Type B pancreatic cell (in vitro differentiated cells): ENCODE data around the gene FAM53A. TPM values are rescaled to one million over a fixed set of nuclear protein-coding genes. Genes with fewer than 3 reads are reported as not detected.

ENCODE experiments used
- DNase-seq: peaks from one replicate; pipeline ENCODE4 v3.0.0; 2021; ENCODE audit warnings: mixed read lengths; ENCODE audit not compliant: unreplicated experiment; ENCODE audit errors: extremely low spot score
- H3K27ac Mint-ChIP-seq: 2 replicates; pipeline ENCODE4 v1.8.0; 2021; ENCODE audit warnings: mild to moderate bottlenecking, mixed read lengths
- H3K27me3 Mint-ChIP-seq: 2 replicates; pipeline ENCODE4 v1.8.0; 2021; ENCODE audit warnings: mixed read lengths
- H3K36me3 Mint-ChIP-seq: 2 replicates; pipeline ENCODE4 v1.8.0; 2021; ENCODE audit warnings: mixed read lengths
- H3K4me1 Mint-ChIP-seq: one replicate; pipeline ENCODE4 v1.8.0; 2021; ENCODE audit warnings: mixed read lengths; ENCODE audit not compliant: unreplicated experiment
- H3K4me3 Mint-ChIP-seq: 2 replicates; pipeline ENCODE4 v1.8.0; 2021; ENCODE audit warnings: mild to moderate bottlenecking, mixed read lengths
- H3K9me3 Mint-ChIP-seq: 2 replicates; pipeline ENCODE4 v1.8.0; 2021; ENCODE audit warnings: mixed read lengths
- total RNA-seq: library from RNA; stranded (reverse); gene quantifications from 2 replicates; pipeline ENCODE4 v1.2.1, GENCODE V29; 2021; ENCODE audit warnings: low replicate concordance
- TF ChIP-seq, protein P1 (sequence below): fragments of 200-600 bp; sonication (generic); conservative IDR thresholded peaks from 2 replicates; pipeline ENCODE4 v1.5.0; 2021; ENCODE audit warnings: antibody characterized with exemption, mild to moderate bottlenecking

FAM53A gene
- total RNA-seq, 1 donor from 2014 or later, result 3.2 TPM

DNA sequence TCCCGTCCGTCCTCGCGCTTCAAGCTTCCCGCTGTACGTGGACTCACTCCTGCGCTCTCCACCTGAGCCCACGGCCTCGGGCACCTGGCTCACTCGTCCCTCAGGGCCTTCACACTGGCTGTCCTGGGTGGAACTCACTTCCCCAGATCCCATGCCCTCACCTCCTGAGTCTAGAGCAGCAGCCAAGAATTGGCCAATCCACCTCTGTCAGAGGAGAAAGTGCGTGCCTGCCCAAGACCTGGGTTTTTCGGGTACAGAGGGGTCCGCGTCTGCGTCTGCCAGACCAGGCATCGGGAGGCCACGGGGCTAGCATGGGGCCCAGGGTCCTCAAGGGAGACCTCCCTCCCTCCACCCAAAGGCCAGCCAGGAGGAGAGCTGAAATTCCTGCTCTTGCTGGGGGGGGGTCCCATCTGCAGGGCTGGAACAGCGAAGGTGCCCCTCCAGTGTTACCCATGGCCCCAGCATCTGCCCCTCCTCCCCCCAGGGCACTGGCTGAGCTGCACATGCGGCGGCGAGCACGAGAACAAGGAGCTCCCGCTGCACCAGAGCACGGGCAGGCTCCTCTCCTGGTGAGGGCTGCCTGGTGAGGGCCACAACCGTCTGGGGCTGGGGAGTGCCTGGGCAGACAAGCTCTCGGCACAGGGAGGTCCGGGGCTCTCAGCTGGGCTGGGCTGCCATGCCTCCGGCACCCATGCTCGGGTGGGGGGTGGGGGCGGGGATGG, 47.5 kb downstream of the FAM53A start:
- Mint-ChIP-seq H3K36me3 (no peaks in the 10 kb centered on the region), H3K27me3 (no peaks in the 10 kb centered on the region), H3K4me3 (no peak overlapping the region), H3K27ac (no peak overlapping the region), H3K4me1 (no peaks in the 10 kb centered on the region), H3K9me3 (peaks cover 9% of the 10 kb centered on the region)
- DNase-seq, result no peak
- TF ChIP-seq, protein P1, sequence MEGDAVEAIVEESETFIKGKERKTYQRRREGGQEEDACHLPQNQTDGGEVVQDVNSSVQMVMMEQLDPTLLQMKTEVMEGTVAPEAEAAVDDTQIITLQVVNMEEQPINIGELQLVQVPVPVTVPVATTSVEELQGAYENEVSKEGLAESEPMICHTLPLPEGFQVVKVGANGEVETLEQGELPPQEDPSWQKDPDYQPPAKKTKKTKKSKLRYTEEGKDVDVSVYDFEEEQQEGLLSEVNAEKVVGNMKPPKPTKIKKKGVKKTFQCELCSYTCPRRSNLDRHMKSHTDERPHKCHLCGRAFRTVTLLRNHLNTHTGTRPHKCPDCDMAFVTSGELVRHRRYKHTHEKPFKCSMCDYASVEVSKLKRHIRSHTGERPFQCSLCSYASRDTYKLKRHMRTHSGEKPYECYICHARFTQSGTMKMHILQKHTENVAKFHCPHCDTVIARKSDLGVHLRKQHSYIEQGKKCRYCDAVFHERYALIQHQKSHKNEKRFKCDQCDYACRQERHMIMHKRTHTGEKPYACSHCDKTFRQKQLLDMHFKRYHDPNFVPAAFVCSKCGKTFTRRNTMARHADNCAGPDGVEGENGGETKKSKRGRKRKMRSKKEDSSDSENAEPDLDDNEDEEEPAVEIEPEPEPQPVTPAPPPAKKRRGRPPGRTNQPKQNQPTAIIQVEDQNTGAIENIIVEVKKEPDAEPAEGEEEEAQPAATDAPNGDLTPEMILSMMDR, result no peak

DNA sequence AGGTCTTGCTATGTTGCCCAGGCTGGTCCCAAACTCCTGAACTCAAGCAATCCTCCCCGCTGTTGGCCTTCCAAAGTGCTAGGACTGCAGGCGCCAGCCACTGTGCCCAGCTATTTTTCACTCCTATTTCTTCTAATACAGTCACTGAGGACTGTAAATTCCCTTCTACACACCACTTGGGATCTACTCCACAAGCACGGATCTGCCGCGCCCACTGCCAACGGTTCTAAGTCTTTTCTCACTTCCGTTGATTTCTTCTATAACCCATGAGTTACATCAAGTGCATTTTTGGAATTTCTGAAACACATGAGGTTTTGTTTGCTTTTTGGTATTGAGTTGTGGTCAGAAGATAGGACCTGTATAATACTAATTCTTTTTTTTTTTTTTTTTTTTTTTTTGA, 48.6 kb downstream of the FAM53A start:
- no peak overlapping the region for H3K4me3 Mint-ChIP-seq
- H3K9me3 Mint-ChIP-seq, result peaks cover 9% of the 10 kb centered on the region
- H3K27me3 Mint-ChIP-seq, result no peaks in the 10 kb centered on the region
- no peaks in the 10 kb centered on the region for H3K4me1 Mint-ChIP-seq
- no peak overlapping the region for H3K27ac Mint-ChIP-seq
- H3K36me3 Mint-ChIP-seq, result no peaks in the 10 kb centered on the region
- TF ChIP-seq, protein P1, result no peak
- DNase-seq, result no peak

DNA sequence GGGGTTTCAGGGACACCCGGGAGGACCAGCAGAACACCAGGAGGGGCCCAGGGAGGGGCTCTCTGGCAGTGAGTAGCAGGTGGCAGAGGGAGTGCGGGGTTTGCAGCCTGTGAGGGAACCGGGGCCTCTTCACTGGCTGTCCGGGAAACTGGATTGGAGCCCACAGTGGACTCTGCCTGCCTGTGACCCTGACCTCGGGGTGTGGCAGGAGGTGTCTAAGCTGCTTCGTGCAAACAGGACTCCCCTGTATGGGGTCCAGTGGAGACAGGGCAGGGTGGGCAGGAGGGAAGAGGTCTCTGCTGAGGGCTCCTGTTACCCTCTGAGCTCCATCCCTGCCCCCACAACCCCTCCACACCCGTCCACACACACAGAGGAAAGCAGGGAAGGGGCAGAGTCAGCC, 50.1 kb downstream of the FAM53A start:
- no peak overlapping the region for H3K4me3 Mint-ChIP-seq
- H3K9me3 Mint-ChIP-seq, result peaks cover 9% of the 10 kb centered on the region
- no peak for DNase-seq
- no peak overlapping the region for H3K27ac Mint-ChIP-seq
- TF ChIP-seq, protein P1, result no peak
- no peaks in the 10 kb centered on the region for H3K36me3 Mint-ChIP-seq
- H3K27me3 Mint-ChIP-seq, result no peaks in the 10 kb centered on the region
- H3K4me1 Mint-ChIP-seq, result no peaks in the 10 kb centered on the region

- no peak overlapping the region for H3K4me3 Mint-ChIP-seq
- H3K36me3 Mint-ChIP-seq, result no peaks in the 10 kb centered on the region
- H3K27me3 Mint-ChIP-seq, result no peaks in the 10 kb centered on the region
- TF ChIP-seq, protein P1, result no peak
- H3K4me1 Mint-ChIP-seq, result no peaks in the 10 kb centered on the region
- no peak overlapping the region for H3K27ac Mint-ChIP-seq
- no peak for DNase-seq
- H3K9me3 Mint-ChIP-seq, result peaks cover 9% of the 10 kb centered on the region
Measured at GRCh38 chr4:1632109-1633104, 51.7 kb downstream of the FAM53A start.

DNA sequence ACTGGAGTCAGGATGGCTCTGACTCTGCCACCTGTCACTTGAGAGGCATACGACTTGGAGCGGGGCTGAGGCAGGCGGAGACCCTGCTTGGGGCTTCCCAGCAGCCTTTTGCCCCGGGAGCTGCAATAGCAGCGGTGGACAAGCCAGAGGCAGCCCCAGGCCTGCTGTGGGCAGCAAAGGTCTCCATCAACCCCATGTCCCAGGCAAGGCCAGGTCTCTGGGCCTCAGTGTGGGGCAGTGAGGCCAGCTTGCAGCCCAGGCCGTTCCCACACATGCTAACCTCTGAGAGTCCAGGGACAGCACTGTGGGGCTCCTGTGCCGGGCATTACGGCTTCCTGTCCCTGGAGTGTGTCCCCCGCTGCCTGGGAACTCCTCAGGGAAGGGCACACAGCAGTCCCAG, 53.0 kb downstream of the FAM53A start:
- peaks cover 9% of the 10 kb centered on the region for H3K9me3 Mint-ChIP-seq
- no peaks in the 10 kb centered on the region for H3K27me3 Mint-ChIP-seq
- TF ChIP-seq, protein P1, result no peak
- H3K4me1 Mint-ChIP-seq, result no peaks in the 10 kb centered on the region
- no peak for DNase-seq
- no peak overlapping the region for H3K4me3 Mint-ChIP-seq
- H3K27ac Mint-ChIP-seq, result no peak overlapping the region
- no peaks in the 10 kb centered on the region for H3K36me3 Mint-ChIP-seq
